ENCODE measurements around the gene SYNGAP1. TPM values are rescaled to one million over a fixed set of nuclear protein-coding genes. Genes with fewer than 3 reads are reported as not detected.

SYNGAP1 gene
- total and polyA plus RNA-seq, 9 of the 15 experiments (the other 6 are each of a cell fraction or from before 2014, with no cell fraction given) = 0.01 to 22.8 (median 3.2) TPM

- H3K4me2 ChIP-seq (ENCODE audit: insufficient read depth, low read length) = peak overlapping the region; percentile 93
- H3K9ac ChIP-seq (ENCODE audit: insufficient read depth in 1 of 2, low read depth in 2 of 2, low read length in 2 of 2) = peak overlapping the region; percentile 65 to 92
- 0 out of 2 replicates have a peak, but pooled peaks cover 3% of the 10 kb centered on the region for H4K20me1 ChIP-seq (replicated peaks; ENCODE audit: control insufficient read depth, insufficient read depth, low read length)
- intact Hi-C loops (cut with micrococcal nuclease) = loop anchor here (1.0 to 5.0 kb wide), 6 partner anchors 19 to 101 kb away; partner anchors contain the start of genes CUTA and RGL2
- no peak for FAIRE-seq
- ATAC-seq = no peak
- H3K79me2 ChIP-seq (ENCODE audit: control insufficient read depth, insufficient read depth, low read length) = peaks cover 42% of the 10 kb centered on the region
- H3K9me1 ChIP-seq (ENCODE audit: control insufficient read depth, insufficient read depth, low read length) = no peaks in the 10 kb centered on the region
- H3K4me1 ChIP-seq (replicated peaks in 1 of 2; ENCODE audit: control insufficient read depth in 2 of 2, insufficient read depth in 2 of 2, low read length in 2 of 2) = peaks cover 19 to 22% of the 10 kb centered on the region in 2 experiments
- H3K27me3 ChIP-seq (ENCODE audit: control insufficient read depth in 2 of 2, insufficient read depth in 2 of 2, low read length in 2 of 2) = no peaks in the 10 kb centered on the region
- DNase-seq (ENCODE audit: extremely low read depth in 1 of 4, low spot score in 3 of 4) = no peak
- peak overlapping the region; percentile 96 for H2AFZ ChIP-seq (ENCODE audit: low read depth, low read length)
- in situ Hi-C loops (cut with MboI) = no loop called here
- POLR2A ChIA-PET = interaction anchor here (0.8 to 1.5 kb wide), 7 partner anchors 9 to 119 kb away, joined by 3 to 5 read pairs (median 3); partner anchors contain the start of genes RPS18 and VPS52
- BruUV-seq (replicated peaks) = TSS peak; percentile 94
- CTCF ChIA-PET (ENCODE audit: low intra/inter-chr PET ratio) = interaction anchor here (0.7 to 2.1 kb wide), 4 partner anchors 12 to 111 kb away, joined by 3 to 12 read pairs (median 6); no protein-coding TSS in a partner anchor
- WGBS (ENCODE audit: insufficient coverage, low coverage, missing lambda C conversion rate) = 50% methylated on average over 9 of the region's 9 CpGs
- peak overlapping the region; percentile 89 for H3K27ac ChIP-seq (ENCODE audit: extremely low read depth, low read depth, low read length)
- peaks cover 27% of the 10 kb centered on the region; the same call in 2 of the 3 replicates for H3K36me3 ChIP-seq (ENCODE audit: control insufficient read depth, insufficient read depth, low read length)
- H3K9me3 ChIP-seq (replicated peaks; ENCODE audit: control insufficient read depth, insufficient read depth, low read depth, low read length) = no peaks in the 10 kb centered on the region
- H3K4me3 ChIP-seq = peak overlapping the region; percentile 16
- TF ChIP-seq THRA (IDR thresholded peaks at IDR 0.05) = no peak
- TF ChIP-seq IRF1 (CRISPR knock-in tag; IDR thresholded peaks at IDR 0.05; ENCODE audit: borderline replicate concordance) = 0 out of 2 replicates have a peak, but pooled peaks have one; percentile 22
- no peak for TF ChIP-seq PHB2 (IDR thresholded peaks at IDR 0.05; ENCODE audit: low read depth)
- TF ChIP-seq PTTG1 (tag; IDR thresholded peaks at IDR 0.05; ENCODE audit: low read depth) = peak; percentile 70; the same call in 1 of the 2 replicates
- TF ChIP-seq ID3 (CRISPR knock-in tag; IDR thresholded peaks at IDR 0.05) = no peak
- TF ChIP-seq ID3 (tag; IDR thresholded peaks at IDR 0.05) = peak; percentile 88
- peak; percentile 5; the same call in 1 of the 2 replicates for TF ChIP-seq CBFA2T3 (IDR thresholded peaks at IDR 0.05)
- TF ChIP-seq PRDM10 (IDR thresholded peaks at IDR 0.05; ENCODE audit: partially characterized antibody) = no peak
- no peak for TF ChIP-seq ZNF217 (CRISPR knock-in tag; IDR thresholded peaks at IDR 0.05)
- TF ChIP-seq MTA3 (IDR thresholded peaks at IDR 0.05; ENCODE audit: borderline replicate concordance) = no peak
- peak; percentile 67 for TF ChIP-seq RBM39 (optimal IDR thresholded peaks at IDR 0.05; ENCODE audit: low read depth, low read length)
- 0 out of 2 replicates have a peak, but pooled peaks have one; percentile 13 for TF ChIP-seq ZNF311 (CRISPR knock-in tag; IDR thresholded peaks at IDR 0.05)
- no peak for TF ChIP-seq HMGN3 (IDR thresholded peaks at IDR 0.05; ENCODE audit: borderline replicate concordance, extremely low read depth, insufficient read length, low read depth, low read length)
- TF ChIP-seq ZNF395 (CRISPR knock-in tag; IDR thresholded peaks at IDR 0.05) = peak; percentile 93
Observed at GRCh38 chr6:33390767-33391277, 29.0 kb upstream of the SYNGAP1 start.
